DOHH2 (cell line): ENCODE data around the gene ZFPL1.
A peak's percentile ranks its signal among the peaks of the same experiment; 100 is the strongest.

Experiments
- H3F3A ChIP-seq: fragments of 200-600 bp; sonication (generic), shearing (Covaris generic); 2 replicates; pipeline ENCODE4 v1.6.0; 2016; ENCODE audit warnings: antibody characterized with exemption, mild to moderate bottlenecking; ENCODE audit not compliant: control insufficient read depth, insufficient read depth
- H3K27ac ChIP-seq: fragments of 200-600 bp; sonication (generic); 2 replicates; pipeline ENCODE4 v1.5.1; 2014; ENCODE audit warnings: low read depth, mild to moderate bottlenecking, low read length, moderate library complexity
- H3K27me3 ChIP-seq: fragments of 200-600 bp; sonication (generic); 2 replicates; pipeline ENCODE4 v1.6.1; 2014; ENCODE audit warnings: mild to moderate bottlenecking, low read length, mixed read lengths; ENCODE audit not compliant: control insufficient read depth
- H3K36me3 ChIP-seq: fragments of 200-600 bp; sonication (generic); 2 replicates; pipeline ENCODE4 v1.6.1; 2014; ENCODE audit warnings: mild to moderate bottlenecking, low read length, moderate library complexity, mixed read lengths; ENCODE audit not compliant: control insufficient read depth
- H3K4me1 ChIP-seq: fragments of 200-600 bp; sonication (generic); 2 replicates; pipeline ENCODE4 v1.6.1; 2014; ENCODE audit warnings: mild to moderate bottlenecking, low read length, mixed read lengths; ENCODE audit not compliant: control insufficient read depth
- H3K4me2 ChIP-seq: fragments of 200-600 bp; sonication (generic); 2 replicates; pipeline ENCODE4 v1.6.0; 2014; ENCODE audit warnings: mild to moderate bottlenecking, low read length, moderate library complexity
- H3K4me3 ChIP-seq: fragments of 200-600 bp; sonication (generic); 2 replicates; pipeline ENCODE4 v1.5.1; 2014; ENCODE audit warnings: mild to moderate bottlenecking, low read length, mixed read lengths
- H3K79me2 ChIP-seq: fragments of 200-600 bp; sonication (generic); 2 replicates; pipeline ENCODE4 v1.6.1; 2014; ENCODE audit warnings: mild to moderate bottlenecking, low read length, mixed read lengths; ENCODE audit not compliant: control insufficient read depth
- H3K9me2 ChIP-seq: fragments of 200-600 bp; sonication (generic); replicated peaks from 2 replicates; pipeline ENCODE4 v1.6.1; 2014; ENCODE audit warnings: mild to moderate bottlenecking, low read length, mixed read lengths; ENCODE audit not compliant: control insufficient read depth
- H3K9me3 ChIP-seq: fragments of 200-600 bp; sonication (generic); 2 replicates; pipeline ENCODE4 v1.6.1; 2014; ENCODE audit warnings: antibody characterized with exemption, low read length, mixed read lengths; ENCODE audit not compliant: control insufficient read depth, insufficient read depth
- H4K20me1 ChIP-seq: fragments of 200-600 bp; sonication (generic); 2 replicates; pipeline ENCODE4 v1.6.0; 2014; ENCODE audit warnings: low read depth, mild to moderate bottlenecking, antibody characterized with exemption, low read length, moderate library complexity; ENCODE audit not compliant: control insufficient read depth, insufficient read depth
- CTCF ChIP-seq: fragments of 200-600 bp; sonication (generic); IDR thresholded peaks from one replicate; pipeline ENCODE4 v1.5.1; 2014; ENCODE audit warnings: antibody characterized with exemption, mild to moderate bottlenecking, low read depth, low read length; ENCODE audit not compliant: poor library complexity, severe bottlenecking
- EZH2phosphoT487 ChIP-seq: fragments of 200-600 bp; sonication (generic); IDR thresholded peaks from 2 replicates; pipeline ENCODE4 v1.6.1; 2017; ENCODE audit warnings: borderline replicate concordance, mild to moderate bottlenecking, antibody characterized with exemption, low read length, moderate library complexity, mixed read lengths

ZFPL1 gene

GRCh38 chr11:65053827-65054508 is 30.1 kb upstream of the ZFPL1 start:
- Histone ChIP-seq H3F3A (no peaks in the 10 kb centered on the region), H3K9me3 (no peaks in the 10 kb centered on the region), H3K9me2 (no peaks in the 10 kb centered on the region), H3K4me2 (peak overlapping the region; percentile 60), H3K79me2 (no peaks in the 10 kb centered on the region), H3K4me3 (peak overlapping the region; percentile 38), H3K27ac (no peak overlapping the region), H3K27me3 (no peaks in the 10 kb centered on the region), H4K20me1 (no peaks in the 10 kb centered on the region), H3K36me3 (no peaks in the 10 kb centered on the region), H3K4me1 (peaks cover 24% of the 10 kb centered on the region)
- no peak for TF ChIP-seq CTCF
- no peak for TF ChIP-seq EZH2phosphoT487

- H3F3A ChIP-seq = no peaks in the 10 kb centered on the region
- peaks cover 30% of the 10 kb centered on the region for H3K4me1 ChIP-seq
- H3K9me2 ChIP-seq = no peaks in the 10 kb centered on the region
- H3K4me2 ChIP-seq = no peak overlapping the region
- no peaks in the 10 kb centered on the region for H3K79me2 ChIP-seq
- no peak for TF ChIP-seq EZH2phosphoT487
- no peak for TF ChIP-seq CTCF
- no peak overlapping the region for H3K4me3 ChIP-seq
- H3K27ac ChIP-seq = no peak overlapping the region
- H3K36me3 ChIP-seq = no peaks in the 10 kb centered on the region
- H3K9me3 ChIP-seq = no peaks in the 10 kb centered on the region
- H4K20me1 ChIP-seq = no peaks in the 10 kb centered on the region
- H3K27me3 ChIP-seq = no peaks in the 10 kb centered on the region; the same call in 1 of the 2 replicates
Measured at GRCh38 chr11:65055538-65055937, 28.5 kb upstream of the ZFPL1 start.

- no peak overlapping the region for H3K4me2 ChIP-seq
- TF ChIP-seq CTCF (no peak), EZH2phosphoT487 (no peak)
- H3K79me2 ChIP-seq = no peaks in the 10 kb centered on the region
- H3K27ac ChIP-seq = no peak overlapping the region
- H4K20me1 ChIP-seq = no peaks in the 10 kb centered on the region
- no peaks in the 10 kb centered on the region for H3K9me3 ChIP-seq
- H3K9me2 ChIP-seq = no peaks in the 10 kb centered on the region
- peaks cover 36% of the 10 kb centered on the region for H3K4me1 ChIP-seq
- no peaks in the 10 kb centered on the region for H3F3A ChIP-seq
- no peaks in the 10 kb centered on the region; the same call in 1 of the 2 replicates for H3K27me3 ChIP-seq
- H3K36me3 ChIP-seq = no peaks in the 10 kb centered on the region
- H3K4me3 ChIP-seq = no peak overlapping the region
Measured at GRCh38 chr11:65056999-65057398, 27.0 kb upstream of the ZFPL1 start.
